RPMI7951 (cell line): ENCODE measurements around the gene ADISSP. TPM values are rescaled to one million over a fixed set of nuclear protein-coding genes. Genes with fewer than 3 reads are reported as not detected.

ENCODE experiments used
- DNase-seq: peaks from one replicate; pipeline ENCODE4 v3.0.0-alpha.2; 2012; ENCODE audit warnings: low read depth
- total RNA-seq: library from RNA; depleted of rRNA; stranded (reverse); fragments of >200 nt; shearing (Covaris generic); gene quantifications from 2 replicates; pipeline ENCODE4 v1.2.3, GENCODE V29; 2014

The ADISSP gene
- total RNA-seq, 1 experiment from 2014 or later = 52.7 TPM

GRCh38 chr20:3781153-3781910 is 13.8 kb upstream of the ADISSP start, which contains the start of gene SPEF1:
Gene SPEF1 (minus strand): TSS chr20:3781448. CDS start chr20:3781287, 161 bp downstream.
- peak; percentile 98 for DNase-seq

- DNase-seq = no peak
These were observed 11.4 kb upstream of the ADISSP start for GRCh38 chr20:3778976-3779375.

- DNase-seq = peak; percentile 77
These were observed 10.4 kb upstream of the ADISSP start for GRCh38 chr20:3777716-3778629.

GRCh38 chr20:3777381-3777715 is 9.8 kb upstream of the ADISSP start:
- DNase-seq = no peak

- no peak for DNase-seq
These were observed 8.0 kb upstream of the ADISSP start for GRCh38 chr20:3775457-3776108.

- DNase-seq = no peak
These were observed 4.1 kb upstream of the ADISSP start for GRCh38 chr20:3771552-3772058.

- DNase-seq = peak; percentile 88
These were observed 983 bp upstream of the ADISSP start for GRCh38 chr20:3768342-3769130.

- no peak for DNase-seq
These were observed 485 bp downstream of the ADISSP start for GRCh38 chr20:3767110-3767426.

GRCh38 chr20:3766422-3767109 is 987 bp downstream of the ADISSP start:
- no peak for DNase-seq

- no peak for DNase-seq
These were observed 2.2 kb downstream of the ADISSP start for GRCh38 chr20:3765171-3765882.

GRCh38 chr20:3764659-3765058 is 2.9 kb downstream of the ADISSP start:
- no peak for DNase-seq

GRCh38 chr20:3763671-3764601 is 3.6 kb downstream of the ADISSP start:
- DNase-seq = no peak

- no peak for DNase-seq
These were observed 6.8 kb downstream of the ADISSP start for GRCh38 chr20:3760655-3761348.

- no peak for DNase-seq
These were observed 7.7 kb downstream of the ADISSP start for GRCh38 chr20:3759884-3760283.

GRCh38 chr20:3759316-3759823 is 8.2 kb downstream of the ADISSP start:
- DNase-seq = no peak

- DNase-seq = no peak
These were observed 9.0 kb downstream of the ADISSP start for GRCh38 chr20:3758566-3758965.

- DNase-seq = no peak
These were observed 10.3 kb downstream of the ADISSP start for GRCh38 chr20:3757268-3757667.

GRCh38 chr20:3755814-3756480 is 11.6 kb downstream of the ADISSP start:
- no peak for DNase-seq
